ENCODE data around the gene LY9. TPM values are rescaled to one million over a fixed set of nuclear protein-coding genes. Genes with fewer than 3 reads are reported as not detected.

LY9 gene
- total RNA-seq, 2 donors from 2014 or later = not detected

DNA sequence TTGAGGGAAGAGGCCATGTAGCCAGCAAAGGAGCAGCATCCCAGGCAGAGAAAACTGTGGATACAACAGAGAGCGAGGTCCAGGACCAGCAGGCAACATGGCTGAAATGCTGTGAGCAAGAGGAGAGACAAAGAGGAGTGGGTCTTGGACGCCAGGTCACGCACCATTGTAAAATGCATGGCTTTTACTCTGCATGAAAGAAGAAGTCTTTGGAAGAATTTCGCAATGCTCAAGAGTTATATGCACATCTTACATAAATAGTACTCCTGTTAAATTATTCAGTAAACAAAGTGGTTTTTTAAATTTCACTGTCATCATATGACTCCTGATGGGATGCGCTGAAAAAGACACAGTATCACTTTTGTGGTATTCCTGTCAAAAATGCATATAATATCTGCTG is 63.2 kb downstream of the LY9 start:
- Mint-ChIP-seq H3K4me3 (no peak overlapping the region), H3K27me3 (ENCODE audit: insufficient read depth) (no peaks in the 10 kb centered on the region), H3K36me3 (ENCODE audit: low read depth) (no peaks in the 10 kb centered on the region), H3K27ac (no peak overlapping the region), H3K9me3 (no peaks in the 10 kb centered on the region), H3K4me1 (peaks cover 20% of the 10 kb centered on the region)
- DNase-seq = no peak
- Histone ChIP-seq H3K27me3 (ENCODE audit: control insufficient read depth, insufficient read depth, low read length, poor library complexity, severe bottlenecking) (no peaks in the 10 kb centered on the region), H3K4me3 (ENCODE audit: low read length) (no peak overlapping the region), H3K9ac (ENCODE audit: extremely low read depth, low read length, poor library complexity, severe bottlenecking) (no peak overlapping the region), H3K27ac (ENCODE audit: low read depth, low read length) (no peak overlapping the region), H3K4me1 (ENCODE audit: control insufficient read depth, insufficient read depth, low read length) (no peaks in the 10 kb centered on the region), H3K36me3 (ENCODE audit: control insufficient read depth, insufficient read depth, low read length) (no peaks in the 10 kb centered on the region), H3K9me3 (ENCODE audit: control insufficient read depth, low read length) (no peaks in the 10 kb centered on the region)
- 85 to 89% methylated on average over 4 to 5 of the region's 5 CpGs for WGBS, 2 experiments (ENCODE audit: insufficient coverage in 1 of 2, insufficient read length in 1 of 2)
- TF ChIP-seq, protein P1, sequence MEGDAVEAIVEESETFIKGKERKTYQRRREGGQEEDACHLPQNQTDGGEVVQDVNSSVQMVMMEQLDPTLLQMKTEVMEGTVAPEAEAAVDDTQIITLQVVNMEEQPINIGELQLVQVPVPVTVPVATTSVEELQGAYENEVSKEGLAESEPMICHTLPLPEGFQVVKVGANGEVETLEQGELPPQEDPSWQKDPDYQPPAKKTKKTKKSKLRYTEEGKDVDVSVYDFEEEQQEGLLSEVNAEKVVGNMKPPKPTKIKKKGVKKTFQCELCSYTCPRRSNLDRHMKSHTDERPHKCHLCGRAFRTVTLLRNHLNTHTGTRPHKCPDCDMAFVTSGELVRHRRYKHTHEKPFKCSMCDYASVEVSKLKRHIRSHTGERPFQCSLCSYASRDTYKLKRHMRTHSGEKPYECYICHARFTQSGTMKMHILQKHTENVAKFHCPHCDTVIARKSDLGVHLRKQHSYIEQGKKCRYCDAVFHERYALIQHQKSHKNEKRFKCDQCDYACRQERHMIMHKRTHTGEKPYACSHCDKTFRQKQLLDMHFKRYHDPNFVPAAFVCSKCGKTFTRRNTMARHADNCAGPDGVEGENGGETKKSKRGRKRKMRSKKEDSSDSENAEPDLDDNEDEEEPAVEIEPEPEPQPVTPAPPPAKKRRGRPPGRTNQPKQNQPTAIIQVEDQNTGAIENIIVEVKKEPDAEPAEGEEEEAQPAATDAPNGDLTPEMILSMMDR (conservative IDR thresholded peaks at IDR 0.05) = no peak

DNA sequence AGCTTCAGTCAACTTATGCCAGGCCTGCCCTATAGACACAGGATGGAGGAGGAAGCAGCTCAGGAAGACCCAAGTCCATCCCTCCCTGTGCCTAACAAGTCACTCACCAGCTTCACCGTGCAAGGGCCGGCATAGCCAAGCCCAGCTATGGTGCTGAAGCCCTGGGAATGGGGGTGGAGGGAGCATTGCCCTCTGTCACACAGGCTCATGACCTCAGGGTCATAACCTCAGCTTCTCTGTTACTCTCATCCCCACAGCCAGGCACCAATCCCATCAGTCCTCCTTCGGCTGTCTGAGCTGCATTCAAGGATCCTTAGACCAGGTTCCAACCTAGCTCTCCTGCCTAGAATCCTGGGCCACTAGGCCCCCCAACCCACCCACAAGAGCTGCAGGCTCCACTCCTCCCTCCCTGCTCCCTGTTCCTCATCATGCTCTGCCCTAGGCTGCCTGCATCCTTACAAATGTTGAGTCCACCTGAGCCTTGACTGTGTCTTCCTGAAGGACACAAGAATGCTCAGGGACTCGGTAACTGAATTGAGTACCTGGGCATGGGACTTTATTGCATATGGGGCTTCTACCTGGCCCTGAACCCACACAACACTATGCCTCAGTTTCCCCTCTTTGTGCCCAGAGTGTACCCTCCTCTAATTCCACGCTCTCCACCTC is 65.0 kb downstream of the LY9 start:
- H3K36me3 ChIP-seq (ENCODE audit: control insufficient read depth, insufficient read depth, low read length) = no peaks in the 10 kb centered on the region
- Mint-ChIP-seq H3K27me3 (ENCODE audit: insufficient read depth) (no peaks in the 10 kb centered on the region), H3K9me3 (no peaks in the 10 kb centered on the region), H3K4me1 (peaks cover 31% of the 10 kb centered on the region), H3K4me3 (no peak overlapping the region), H3K27ac (no peak overlapping the region), H3K36me3 (ENCODE audit: low read depth) (no peaks in the 10 kb centered on the region)
- DNase-seq = no peak
- H3K4me3 ChIP-seq (ENCODE audit: low read length) = no peak overlapping the region
- 73 to 100% methylated on average over 1 to 5 of the region's 5 CpGs for WGBS, 2 experiments (ENCODE audit: insufficient coverage in 1 of 2, insufficient read length in 1 of 2)
- no peak overlapping the region for H3K9ac ChIP-seq (ENCODE audit: extremely low read depth, low read length, poor library complexity, severe bottlenecking)
- TF ChIP-seq, protein P1 (conservative IDR thresholded peaks at IDR 0.05) = no peak
- H3K27ac ChIP-seq (ENCODE audit: low read depth, low read length) = no peak overlapping the region
- no peaks in the 10 kb centered on the region for H3K27me3 ChIP-seq (ENCODE audit: control insufficient read depth, insufficient read depth, low read length, poor library complexity, severe bottlenecking)
- no peaks in the 10 kb centered on the region for H3K9me3 ChIP-seq (ENCODE audit: control insufficient read depth, low read length)
- H3K4me1 ChIP-seq (ENCODE audit: control insufficient read depth, insufficient read depth, low read length) = peaks cover 5% of the 10 kb centered on the region

DNA sequence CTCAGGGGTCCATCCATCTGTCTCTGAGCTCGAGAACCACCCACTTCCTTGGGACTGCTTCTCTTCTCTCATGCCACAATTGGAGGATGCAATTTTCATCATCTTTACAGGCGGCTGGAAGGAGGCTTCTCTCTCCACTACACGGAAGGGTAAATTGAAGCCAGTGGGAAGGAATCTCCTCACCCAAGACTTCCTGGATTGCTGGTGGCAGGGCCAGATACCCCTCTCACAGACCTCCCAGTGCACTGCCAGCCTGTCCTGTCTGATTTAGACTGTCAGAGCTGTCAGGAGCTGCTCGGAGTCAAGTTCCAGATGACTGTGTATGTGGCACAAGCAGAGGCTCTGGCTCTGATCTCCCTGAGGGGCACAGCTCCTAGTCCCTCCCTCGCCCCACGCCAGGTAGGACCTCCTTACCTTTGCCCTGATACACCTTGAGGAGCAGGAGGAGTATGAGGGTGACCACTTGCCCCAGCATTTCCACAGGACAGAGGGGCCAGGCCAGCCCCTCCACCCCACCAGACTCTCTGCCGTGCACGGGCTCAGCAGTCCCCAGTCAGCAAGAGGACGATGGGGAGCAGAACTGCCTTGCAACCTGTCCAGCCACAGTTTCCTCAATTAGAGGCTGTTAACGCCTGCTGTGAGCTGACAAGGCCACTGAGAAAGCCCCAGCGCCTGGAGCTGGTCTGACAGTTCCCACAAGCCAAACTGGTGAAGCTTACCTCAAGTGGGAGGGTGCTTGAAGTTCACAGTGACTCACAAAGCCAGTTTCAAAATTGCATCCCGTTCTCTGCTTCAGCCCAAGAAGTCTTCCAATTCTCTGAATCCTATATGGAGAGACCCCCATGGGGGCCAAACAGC is 66.5 kb downstream of the LY9 start, which contains the start of gene CD244:
Gene CD244, minus strand, starts transcription at position 685 of the 858 bp plus-strand sequence. Its CDS starts 210 bp downstream, at position 475.
- no peaks in the 10 kb centered on the region for H3K36me3 Mint-ChIP-seq (ENCODE audit: low read depth)
- no peaks in the 10 kb centered on the region for H3K27me3 Mint-ChIP-seq (ENCODE audit: insufficient read depth)
- Histone ChIP-seq H3K9me3 (ENCODE audit: control insufficient read depth, low read length) (no peaks in the 10 kb centered on the region), H3K27me3 (ENCODE audit: control insufficient read depth, insufficient read depth, low read length, poor library complexity, severe bottlenecking) (no peaks in the 10 kb centered on the region), H3K4me3 (ENCODE audit: low read length) (no peak within 1 kb of the TSS), H3K36me3 (ENCODE audit: control insufficient read depth, insufficient read depth, low read length) (no peaks in the 10 kb centered on the region), H3K27ac (ENCODE audit: low read depth, low read length) (no peak within 1 kb of the TSS), H3K9ac (ENCODE audit: extremely low read depth, low read length, poor library complexity, severe bottlenecking) (no peak within 1 kb of the TSS), H3K4me1 (ENCODE audit: control insufficient read depth, insufficient read depth, low read length) (peaks cover 5% of the 10 kb centered on the region)
- peak within 1 kb of the TSS; percentile 35 for H3K27ac Mint-ChIP-seq
- H3K9me3 Mint-ChIP-seq = no peaks in the 10 kb centered on the region
- no peak within 1 kb of the TSS for H3K4me3 Mint-ChIP-seq
- WGBS, 2 experiments (ENCODE audit: insufficient coverage in 1 of 2, insufficient read length in 1 of 2) = 73 to 74% methylated on average over 9 to 12 of the region's 12 CpGs
- peak; percentile 86 for DNase-seq
- H3K4me1 Mint-ChIP-seq = peaks cover 44% of the 10 kb centered on the region
- TF ChIP-seq, protein P1 (conservative IDR thresholded peaks at IDR 0.05) = no peak

Measured in endodermal cell (in vitro differentiated cells).